HG03066 (cell line): ENCODE results near the gene EPC1.
A peak's percentile ranks its signal among the peaks of the same experiment; 100 is the strongest.

Source experiments
- ATAC-seq: cut with Tn5 transposase; IDR thresholded peaks from one replicate; pipeline ENCODE4 v1.9.1; 2021; ENCODE audit warnings: low read depth; ENCODE audit not compliant: unreplicated experiment

EPC1 gene

GRCh38 chr10:32338262-32338661, 8.7 kb downstream of the EPC1 start:
- no peak for ATAC-seq

- no peak for ATAC-seq
Observed at GRCh38 chr10:32337350-32337749, 9.6 kb downstream of the EPC1 start.

GRCh38 chr10:32333849-32334248, 13.1 kb downstream of the EPC1 start:
- ATAC-seq = no peak

- ATAC-seq = peak; percentile 92
Observed at GRCh38 chr10:32332299-32332750, 14.6 kb downstream of the EPC1 start.

- ATAC-seq = no peak
Observed at GRCh38 chr10:32331606-32332005, 15.4 kb downstream of the EPC1 start.

GRCh38 chr10:32330214-32330613, 16.7 kb downstream of the EPC1 start:
- no peak for ATAC-seq

GRCh38 chr10:32329061-32329460, 17.9 kb downstream of the EPC1 start:
- ATAC-seq = no peak

GRCh38 chr10:32328499-32328898, 18.5 kb downstream of the EPC1 start:
- no peak for ATAC-seq

- ATAC-seq = no peak
Observed at GRCh38 chr10:32327364-32327691, 19.6 kb downstream of the EPC1 start.

- ATAC-seq = no peak
Observed at GRCh38 chr10:32326680-32327363, 20.1 kb downstream of the EPC1 start.

- peak; percentile 72 for ATAC-seq
Observed at GRCh38 chr10:32326119-32326518, 20.8 kb downstream of the EPC1 start.

GRCh38 chr10:32323051-32323450, 23.9 kb downstream of the EPC1 start:
- no peak for ATAC-seq

GRCh38 chr10:32321016-32321631, 25.8 kb downstream of the EPC1 start:
- ATAC-seq = no peak

- peak; percentile 34 for ATAC-seq
Observed at GRCh38 chr10:32318476-32318896, 28.5 kb downstream of the EPC1 start.

- peak; percentile 94 for ATAC-seq
Observed at GRCh38 chr10:32317795-32318357, 29.1 kb downstream of the EPC1 start.

GRCh38 chr10:32315424-32315823, 31.5 kb downstream of the EPC1 start:
- no peak for ATAC-seq

- no peak for ATAC-seq
Observed at GRCh38 chr10:32314588-32314987, 32.4 kb downstream of the EPC1 start.

- no peak for ATAC-seq
Observed at GRCh38 chr10:32308027-32308603, 38.8 kb downstream of the EPC1 start.

- no peak for ATAC-seq
Observed at GRCh38 chr10:32307609-32308008, 39.3 kb downstream of the EPC1 start.

- ATAC-seq = no peak
Observed at GRCh38 chr10:32299354-32299980, 47.5 kb downstream of the EPC1 start.

- no peak for ATAC-seq
Observed at GRCh38 chr10:32298075-32298812, 48.7 kb downstream of the EPC1 start.
